GM23338 (cell line): ENCODE results near the gene CACNG7. TPM values are rescaled to one million over a fixed set of nuclear protein-coding genes. Genes with fewer than 3 reads are reported as not detected.

Source experiments
- ATAC-seq: fragments of 200-7000 bp; cut with Tn5 transposase; 3 replicates; pipeline ENCODE4 v1.9.1; 2020
- DNase-seq: peaks from one replicate; pipeline ENCODE4 v3.0.0-alpha.2; 2015; ENCODE audit warnings: low spot score
- H2AFZ ChIP-seq: fragments of 200-600 bp; sonication (generic); 2 replicates; pipeline ENCODE4 v1.8.0; 2016; ENCODE audit warnings: antibody characterized with exemption, mild to moderate bottlenecking, moderate library complexity
- H3F3A ChIP-seq: fragments of 200-600 bp; sonication (generic); replicated peaks from 2 replicates; pipeline ENCODE4 v1.8.0; 2017; ENCODE audit warnings: antibody characterized with exemption, mixed run types, low read depth
- H3K27ac ChIP-seq: fragments of 200-600 bp; sonication (generic); 2 replicates; pipeline ENCODE4 v1.6.1; 2016; ENCODE audit warnings: low read depth
- H3K27me3 ChIP-seq: fragments of 200-600 bp; sonication (generic); 2 replicates; pipeline ENCODE4 v1.8.0; 2016; ENCODE audit warnings: mild to moderate bottlenecking, mixed run types, moderate library complexity; ENCODE audit not compliant: insufficient read depth
- H3K36me3 ChIP-seq: fragments of 200-600 bp; sonication (generic); 2 replicates; pipeline ENCODE4 v1.8.0; 2016; ENCODE audit warnings: mild to moderate bottlenecking; ENCODE audit not compliant: insufficient read depth
- H3K4me1 ChIP-seq: fragments of 200-600 bp; sonication (generic); 2 replicates; pipeline ENCODE4 v1.8.0; 2016; ENCODE audit warnings: mild to moderate bottlenecking, moderate library complexity; ENCODE audit not compliant: insufficient read depth
- H3K4me2 ChIP-seq: fragments of 200-600 bp; sonication (generic); 2 replicates; pipeline ENCODE4 v1.7.1; 2017; ENCODE audit warnings: mixed run types
- H3K4me3 ChIP-seq: fragments of 200-600 bp; sonication (generic); 2 replicates; pipeline ENCODE4 v1.6.1; 2016; ENCODE audit warnings: mixed run types
- H3K79me2 ChIP-seq: fragments of 200-600 bp; sonication (generic); replicated peaks from 2 replicates; pipeline ENCODE4 v1.8.0; 2017; ENCODE audit warnings: mild to moderate bottlenecking; ENCODE audit not compliant: insufficient read depth
- H3K9me2 ChIP-seq: fragments of 200-600 bp; sonication (generic); 2 replicates; pipeline ENCODE4 v1.8.0; 2017; ENCODE audit not compliant: insufficient read depth
- H4K20me1 ChIP-seq: fragments of 200-600 bp; sonication (generic); replicated peaks from 2 replicates; pipeline ENCODE4 v1.8.0; 2017; ENCODE audit warnings: mild to moderate bottlenecking; ENCODE audit not compliant: insufficient read depth
- H3K27ac Mint-ChIP-seq: 2 replicates; pipeline ENCODE4 v1.8.0; 2020; ENCODE audit warnings: inconsistent platforms, mild to moderate bottlenecking, moderate library complexity, mixed read lengths
- H3K27me3 Mint-ChIP-seq: 3 replicates; pipeline ENCODE4 v1.8.0; 2022; ENCODE audit warnings: low read depth, mild to moderate bottlenecking, moderate library complexity, mixed read lengths, inconsistent platforms; ENCODE audit not compliant: insufficient read depth, poor library complexity
- H3K36me3 Mint-ChIP-seq: 3 replicates; pipeline ENCODE4 v1.8.0; 2021; ENCODE audit warnings: low read depth, mild to moderate bottlenecking, inconsistent platforms, moderate library complexity, mixed read lengths
- H3K4me1 Mint-ChIP-seq: 3 replicates; pipeline ENCODE4 v1.8.0; 2020; ENCODE audit warnings: mild to moderate bottlenecking, inconsistent platforms, mixed read lengths
- H3K4me3 Mint-ChIP-seq: 3 replicates; pipeline ENCODE4 v1.8.0; 2021; ENCODE audit warnings: moderate library complexity, mild to moderate bottlenecking, inconsistent platforms, mixed read lengths
- H3K9me3 Mint-ChIP-seq: 3 replicates; pipeline ENCODE4 v1.8.0; 2020; ENCODE audit warnings: moderate library complexity, mild to moderate bottlenecking, inconsistent platforms, mixed read lengths
- CREB1 ChIP-seq: fragments of 250-450 bp; sonication (Bioruptor Pico); IDR thresholded peaks from 2 replicates; pipeline ENCODE4 v1.5.0; 2020; ENCODE audit warnings: low read depth, mild to moderate bottlenecking, moderate library complexity
- JUNB ChIP-seq: IDR thresholded peaks from one replicate; pipeline ENCODE4 v1.6.1; 2016; ENCODE audit warnings: antibody characterized with exemption; ENCODE audit not compliant: unreplicated experiment
- REST ChIP-seq: IDR thresholded peaks from one replicate; pipeline ENCODE4 v1.6.1; 2018; ENCODE audit warnings: antibody characterized with exemption; ENCODE audit not compliant: unreplicated experiment
- polyA plus RNA-seq: library from polyadenylated mRNA; unstranded; fragments of >200 nt; fragmentation: Nextera tagmentation; extraction: Ambion mirVana; gene quantifications from 2 replicates; pipeline ENCODE4 v1.2.1, GENCODE V29; 2016
- total RNA-seq: library from RNA; depleted of rRNA; stranded (reverse); fragments of >200 nt; shearing (Covaris generic); gene quantifications from 2 replicates; pipeline ENCODE4 v1.2.3, GENCODE V29; 2014
- TF ChIP-seq, protein P1 (sequence below): fragments of 250-450 bp; sonication (Bioruptor Pico); IDR thresholded peaks from 2 replicates; pipeline ENCODE4 v1.5.0; 2020; ENCODE audit warnings: mild to moderate bottlenecking, moderate library complexity

Gene CACNG7
- total and polyA plus RNA-seq, 2 experiments from 2014 or later, result 9.8 to 15.6 TPM

DNA sequence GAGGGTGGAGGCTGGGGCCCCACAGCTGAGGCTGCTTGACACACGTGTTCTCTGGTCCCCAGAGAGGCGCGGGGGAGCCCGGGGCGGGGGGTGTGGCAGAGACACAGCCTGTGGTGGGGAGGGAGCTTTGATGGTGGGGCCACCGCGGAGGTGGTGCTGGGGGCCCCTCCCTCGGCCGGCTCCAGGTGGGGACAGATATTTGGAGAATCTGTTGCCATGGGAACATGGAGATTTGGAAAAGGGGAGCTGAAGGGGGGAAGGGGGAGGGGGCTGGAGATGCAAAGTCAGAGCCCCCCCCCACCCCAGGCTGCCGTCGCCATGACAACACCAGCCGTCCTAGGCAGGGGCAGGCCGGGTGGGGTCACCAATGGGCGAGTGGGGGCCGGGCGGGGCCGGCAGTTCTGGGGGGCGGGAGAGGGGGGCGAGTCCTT, 25.8 kb upstream of the CACNG7 start (continued):
- TF ChIP-seq, protein P1, sequence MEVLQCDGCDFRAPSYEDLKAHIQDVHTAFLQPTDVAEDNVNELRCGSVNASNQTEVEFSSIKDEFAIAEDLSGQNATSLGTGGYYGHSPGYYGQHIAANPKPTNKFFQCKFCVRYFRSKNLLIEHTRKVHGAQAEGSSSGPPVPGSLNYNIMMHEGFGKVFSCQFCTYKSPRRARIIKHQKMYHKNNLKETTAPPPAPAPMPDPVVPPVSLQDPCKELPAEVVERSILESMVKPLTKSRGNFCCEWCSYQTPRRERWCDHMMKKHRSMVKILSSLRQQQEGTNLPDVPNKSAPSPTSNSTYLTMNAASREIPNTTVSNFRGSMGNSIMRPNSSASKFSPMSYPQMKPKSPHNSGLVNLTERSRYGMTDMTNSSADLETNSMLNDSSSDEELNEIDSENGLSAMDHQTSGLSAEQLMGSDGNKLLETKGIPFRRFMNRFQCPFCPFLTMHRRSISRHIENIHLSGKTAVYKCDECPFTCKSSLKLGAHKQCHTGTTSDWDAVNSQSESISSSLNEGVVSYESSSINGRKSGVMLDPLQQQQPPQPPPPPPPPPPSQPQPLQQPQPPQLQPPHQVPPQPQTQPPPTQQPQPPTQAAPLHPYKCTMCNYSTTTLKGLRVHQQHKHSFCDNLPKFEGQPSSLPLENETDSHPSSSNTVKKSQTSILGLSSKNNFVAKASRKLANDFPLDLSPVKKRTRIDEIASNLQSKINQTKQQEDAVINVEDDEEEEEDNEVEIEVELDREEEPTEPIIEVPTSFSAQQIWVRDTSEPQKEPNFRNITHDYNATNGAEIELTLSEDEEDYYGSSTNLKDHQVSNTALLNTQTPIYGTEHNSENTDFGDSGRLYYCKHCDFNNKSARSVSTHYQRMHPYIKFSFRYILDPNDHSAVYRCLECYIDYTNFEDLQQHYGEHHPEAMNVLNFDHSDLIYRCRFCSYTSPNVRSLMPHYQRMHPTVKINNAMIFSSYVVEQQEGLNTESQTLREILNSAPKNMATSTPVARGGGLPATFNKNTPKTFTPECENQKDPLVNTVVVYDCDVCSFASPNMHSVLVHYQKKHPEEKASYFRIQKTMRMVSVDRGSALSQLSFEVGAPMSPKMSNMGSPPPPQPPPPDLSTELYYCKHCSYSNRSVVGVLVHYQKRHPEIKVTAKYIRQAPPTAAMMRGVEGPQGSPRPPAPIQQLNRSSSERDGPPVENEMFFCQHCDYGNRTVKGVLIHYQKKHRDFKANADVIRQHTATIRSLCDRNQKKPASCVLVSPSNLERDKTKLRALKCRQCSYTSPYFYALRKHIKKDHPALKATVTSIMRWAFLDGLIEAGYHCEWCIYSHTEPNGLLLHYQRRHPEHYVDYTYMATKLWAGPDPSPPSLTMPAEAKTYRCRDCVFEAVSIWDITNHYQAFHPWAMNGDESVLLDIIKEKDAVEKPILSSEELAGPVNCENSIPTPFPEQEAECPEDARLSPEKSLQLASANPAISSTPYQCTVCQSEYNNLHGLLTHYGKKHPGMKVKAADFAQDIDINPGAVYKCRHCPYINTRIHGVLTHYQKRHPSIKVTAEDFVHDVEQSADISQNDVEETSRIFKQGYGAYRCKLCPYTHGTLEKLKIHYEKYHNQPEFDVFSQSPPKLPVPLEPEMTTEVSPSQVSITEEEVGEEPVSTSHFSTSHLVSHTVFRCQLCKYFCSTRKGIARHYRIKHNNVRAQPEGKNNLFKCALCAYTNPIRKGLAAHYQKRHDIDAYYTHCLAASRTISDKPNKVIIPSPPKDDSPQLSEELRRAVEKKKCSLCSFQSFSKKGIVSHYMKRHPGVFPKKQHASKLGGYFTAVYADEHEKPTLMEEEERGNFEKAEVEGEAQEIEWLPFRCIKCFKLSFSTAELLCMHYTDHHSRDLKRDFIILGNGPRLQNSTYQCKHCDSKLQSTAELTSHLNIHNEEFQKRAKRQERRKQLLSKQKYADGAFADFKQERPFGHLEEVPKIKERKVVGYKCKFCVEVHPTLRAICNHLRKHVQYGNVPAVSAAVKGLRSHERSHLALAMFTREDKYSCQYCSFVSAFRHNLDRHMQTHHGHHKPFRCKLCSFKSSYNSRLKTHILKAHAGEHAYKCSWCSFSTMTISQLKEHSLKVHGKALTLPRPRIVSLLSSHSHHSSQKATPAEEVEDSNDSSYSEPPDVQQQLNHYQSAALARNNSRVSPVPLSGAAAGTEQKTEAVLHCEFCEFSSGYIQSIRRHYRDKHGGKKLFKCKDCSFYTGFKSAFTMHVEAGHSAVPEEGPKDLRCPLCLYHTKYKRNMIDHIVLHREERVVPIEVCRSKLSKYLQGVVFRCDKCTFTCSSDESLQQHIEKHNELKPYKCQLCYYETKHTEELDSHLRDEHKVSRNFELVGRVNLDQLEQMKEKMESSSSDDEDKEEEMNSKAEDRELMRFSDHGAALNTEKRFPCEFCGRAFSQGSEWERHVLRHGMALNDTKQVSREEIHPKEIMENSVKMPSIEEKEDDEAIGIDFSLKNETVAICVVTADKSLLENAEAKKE, result no peak
- TF ChIP-seq JUNB, result no peak
- no peak for TF ChIP-seq CREB1 (CRISPR knock-in tag)

- H3K27ac Mint-ChIP-seq, result no peak overlapping the region
Measured at GRCh38 chr19:53883741-53884140, 25.3 kb upstream of the CACNG7 start.

More at GRCh38 chr19:53883741-53884140, 25.3 kb upstream of the CACNG7 start:
- Mint-ChIP-seq H3K4me1 (peaks cover 13% of the 10 kb centered on the region), H3K4me3 (peak overlapping the region; percentile 74), H3K9me3 (no peaks in the 10 kb centered on the region), H3K36me3 (peaks cover 3% of the 10 kb centered on the region; the same call in 2 of the 3 replicates), H3K27me3 (peaks cover 24% of the 10 kb centered on the region)
- peak overlapping the region; percentile 81 for H3K4me2 ChIP-seq
- TF ChIP-seq CREB1 (CRISPR knock-in tag) (no peak), REST (no peak)
- H3K27me3 ChIP-seq, result peaks cover 11% of the 10 kb centered on the region
- H3K4me1 ChIP-seq, result peaks cover 30% of the 10 kb centered on the region
- H2AFZ ChIP-seq, result no peak overlapping the region
- peak overlapping the region; percentile 89 for H3K4me3 ChIP-seq
- peaks cover 27% of the 10 kb centered on the region for H3F3A ChIP-seq
- no peak for ATAC-seq
- DNase-seq, result peak; percentile 41
- H4K20me1 ChIP-seq, result no peaks in the 10 kb centered on the region
- no peaks in the 10 kb centered on the region for H3K9me2 ChIP-seq
- H3K36me3 ChIP-seq, result no peaks in the 10 kb centered on the region; the same call in 1 of the 2 replicates
- no peaks in the 10 kb centered on the region for H3K79me2 ChIP-seq
- no peak overlapping the region for H3K27ac ChIP-seq
